ENCODE data around the gene DCAKD. TPM values are rescaled to one million over a fixed set of nuclear protein-coding genes. Genes with fewer than 3 reads are reported as not detected.

The DCAKD gene
- total and polyA plus RNA-seq, 2 of the 8 experiments (the other 6 are each of a cell fraction or from before 2014, with no cell fraction given) = 35.6 to 52.9 TPM

- no peak overlapping the region for H2BK15ac ChIP-seq (ENCODE audit: low read length)
- H3K79me2 ChIP-seq (ENCODE audit: control insufficient read depth in 1 of 2, insufficient read depth in 2 of 2, low read length in 2 of 2) = no peaks in the 10 kb centered on the region
- POLR2A ChIA-PET (ENCODE audit: partially characterized antibody) = interaction anchor here (1.0 to 1.1 kb wide), 3 partner anchors 12 to 19 kb away, joined by 3 to 6 read pairs (median 3); no protein-coding TSS in a partner anchor
- no peak overlapping the region for H3K4me3 ChIP-seq (ENCODE audit: extremely low read depth in 1 of 4, insufficient read depth in 2 of 4, low read depth in 3 of 4, low read length in 4 of 4)
- H3K14ac ChIP-seq (ENCODE audit: insufficient read length) = no peak overlapping the region
- WGBS, 2 experiments (ENCODE audit: extremely low coverage in 1 of 2, insufficient coverage in 1 of 2, insufficient read length in 1 of 2, insufficient replicate concordance in 2 of 2, low coverage in 1 of 2, low lambda C conversion rate in 2 of 2, missing lambda C conversion rate in 1 of 2) = 93% methylated on average over 6 of the region's 6 CpGs; no CpG with 5 or more reads in 1 of the 2 experiments
- H3K36me3 ChIP-seq (ENCODE audit: control insufficient read depth in 2 of 4, insufficient read depth in 4 of 4, low read length in 3 of 4) = peaks cover 0 to 38% (median 6%) of the 10 kb centered on the region in 4 experiments; a peak in 6 of 8 replicates
- no peaks in the 10 kb centered on the region for H3K79me1 ChIP-seq (ENCODE audit: low read depth, low read length)
- H3K4me2 ChIP-seq (ENCODE audit: insufficient read depth in 1 of 2, low read depth in 2 of 2, low read length in 2 of 2) = no peak overlapping the region
- no peak overlapping the region for H2BK12ac ChIP-seq (ENCODE audit: low read depth, low read length)
- no peak overlapping the region for H2AK5ac ChIP-seq (ENCODE audit: low read depth, low read length)
- peaks cover 0 to 2% of the 10 kb centered on the region in 2 experiments for H4K20me1 ChIP-seq (replicated peaks in 1 of 2; ENCODE audit: control insufficient read depth in 1 of 2, insufficient read depth in 2 of 2, low read length in 2 of 2)
- FAIRE-seq (no peak), DNase-seq (ENCODE audit: low read depth in 1 of 2, low spot score in 2 of 2) (no peak)
- H3K56ac ChIP-seq (replicated peaks; ENCODE audit: insufficient read length, low read depth, low read length) = no peak overlapping the region
- no peak overlapping the region for H4K91ac ChIP-seq (replicated peaks; ENCODE audit: insufficient read length, low read length)
- H2BK120ac ChIP-seq (replicated peaks; ENCODE audit: low read depth, low read length) = no peak overlapping the region
- no peak overlapping the region for H2BK20ac ChIP-seq (ENCODE audit: low read length)
- no peak overlapping the region for H3K23ac ChIP-seq (ENCODE audit: insufficient read length)
- H3K9ac ChIP-seq (replicated peaks in 1 of 4; ENCODE audit: extremely low read depth in 1 of 4, low read depth in 3 of 4, low read length in 3 of 4) = no peak overlapping the region
- no peaks in the 10 kb centered on the region for H3K27me3 ChIP-seq (replicated peaks in 1 of 4; ENCODE audit: control insufficient read depth in 3 of 4, extremely low read depth in 1 of 4, insufficient read depth in 3 of 4, low read length in 3 of 4)
- no peak overlapping the region for H4K8ac ChIP-seq (ENCODE audit: extremely low read depth, insufficient read depth, low read length)
- 0 out of 2 replicates have a peak, but pooled peaks cover under 1% of the 10 kb centered on the region for H3K23me2 ChIP-seq (ENCODE audit: low read depth, low read length)
- no peak overlapping the region for H2AFZ ChIP-seq (ENCODE audit: low read length)
- H3K18ac ChIP-seq (ENCODE audit: extremely low read depth, low read length) = no peak overlapping the region
- H3K9me3 ChIP-seq (ENCODE audit: insufficient read depth in 2 of 2, low read depth in 1 of 2, low read length in 1 of 2) = no peaks in the 10 kb centered on the region
- no peak overlapping the region for H4K5ac ChIP-seq (ENCODE audit: insufficient read length, low read depth, low read length)
- H3K4ac ChIP-seq (replicated peaks; ENCODE audit: insufficient read length, low read depth, low read length) = no peak overlapping the region
- H3K4me1 ChIP-seq (replicated peaks in 1 of 4; ENCODE audit: control insufficient read depth in 3 of 4, insufficient read depth in 4 of 4, low read length in 3 of 4) = no peaks in the 10 kb centered on the region
- no peak overlapping the region for H2BK5ac ChIP-seq (ENCODE audit: low read depth, low read length)
- H3K27ac ChIP-seq (ENCODE audit: low read depth, low read length) = no peak overlapping the region
- CTCF ChIA-PET (ENCODE audit: partially characterized antibody) = interaction anchor here (14.2 kb wide), 1 partner anchor 10 kb away, joined by 120 read pairs; no protein-coding TSS in a partner anchor
- no peak for TF ChIP-seq SIRT6 (IDR thresholded peaks at IDR 0.05; ENCODE audit: low read length)
- no peak for TF ChIP-seq RFX5 (IDR thresholded peaks at IDR 0.05; ENCODE audit: borderline replicate concordance, low read depth, low read length)
- TF ChIP-seq CREB1 (IDR thresholded peaks at IDR 0.05) = no peak
- no peak for TF ChIP-seq ASH2L (IDR thresholded peaks at IDR 0.05; ENCODE audit: low read length)
- no peak for TF ChIP-seq TAF7 (optimal IDR thresholded peaks at IDR 0.05; ENCODE audit: borderline replicate concordance, low read depth, low read length)
- no peak for TF ChIP-seq CTCF (IDR thresholded peaks at IDR 0.05; ENCODE audit: control extremely low read depth in 1 of 3, insufficient read depth in 1 of 3, low read depth in 1 of 3, low read length in 3 of 3)
- TF ChIP-seq CEBPB (IDR thresholded peaks at IDR 0.05; ENCODE audit: low read depth, low read length) = no peak
- TF ChIP-seq E2F6 (IDR thresholded peaks at IDR 0.05) = no peak
Measured at GRCh38 chr17:45030733-45031132, 20.7 kb downstream of the DCAKD start.
